ENCODE results near the gene IGFN1.
"Not testable (repeated sequence)": the region's sequence is repeated elsewhere in the genome, so short reads cannot be mapped to it uniquely, and the experiment has no call there.

The IGFN1 gene

GRCh38 chr1:201251851-201252430 lies 61.3 kb downstream of the IGFN1 start:
- no peak for DNase-seq

DNA sequence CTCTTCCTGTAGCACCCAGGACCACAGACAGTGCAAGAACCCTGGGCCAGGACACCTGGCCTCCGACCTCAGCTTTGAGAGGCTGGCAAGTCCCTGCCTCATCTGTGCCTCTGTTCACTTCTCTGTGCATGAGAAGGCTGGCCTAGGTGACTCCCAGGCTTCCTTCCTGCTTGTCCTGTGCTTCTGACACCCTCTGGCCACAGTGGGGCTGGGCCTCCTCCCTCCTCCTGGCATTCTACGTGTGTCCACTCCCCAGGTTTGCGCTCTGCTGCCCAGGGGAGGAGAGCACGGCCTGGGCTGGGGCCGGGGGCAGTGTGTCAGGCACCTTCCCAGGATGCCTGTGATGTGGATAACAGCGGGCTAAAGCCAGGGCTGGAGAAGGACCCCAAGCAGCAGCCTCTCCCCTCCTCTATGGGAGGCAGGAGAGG lies 62.3 kb downstream of the IGFN1 start:
- no peak for DNase-seq

- no peak for DNase-seq
Measured at GRCh38 chr1:201253411-201253810, 62.8 kb downstream of the IGFN1 start.

DNA sequence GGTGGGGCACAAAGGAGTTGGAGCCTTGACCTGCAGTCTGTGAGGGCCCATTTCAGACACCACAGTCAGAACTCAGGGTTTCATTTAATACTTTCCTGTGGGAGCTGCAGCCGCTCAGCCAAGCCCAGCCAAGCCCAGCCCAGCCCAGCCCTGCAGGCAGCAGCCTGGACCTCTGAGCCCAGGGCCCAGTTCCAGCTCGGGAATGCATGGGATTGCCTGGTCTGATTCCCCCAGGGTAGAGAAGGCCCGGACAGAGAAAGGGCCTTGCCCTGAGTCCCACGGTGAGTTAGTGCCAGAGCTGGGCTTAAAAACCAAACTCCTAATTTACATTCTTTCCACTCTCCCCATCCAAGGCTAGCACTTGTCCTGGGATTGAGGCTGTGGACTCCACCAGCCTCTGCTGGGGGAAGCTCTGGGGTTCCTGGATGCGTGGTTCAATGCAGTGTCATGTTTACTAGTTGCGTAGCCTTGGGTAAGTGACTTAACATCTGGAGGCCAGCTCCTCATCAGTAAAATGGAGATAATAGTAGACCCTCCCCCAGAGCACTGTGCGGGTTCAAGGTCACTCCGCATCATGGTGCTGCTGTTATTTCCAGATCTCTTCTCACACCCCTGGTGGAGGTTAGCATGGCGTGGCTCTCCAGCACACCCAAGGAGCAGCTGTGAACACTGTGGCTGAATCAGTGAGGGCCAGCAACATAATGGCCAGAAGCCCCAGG lies 63.4 kb downstream of the IGFN1 start:
- DNase-seq = no peak

GRCh38 chr1:201254625-201255478 lies 64.2 kb downstream of the IGFN1 start:
- peak; percentile 4 for DNase-seq

DNA sequence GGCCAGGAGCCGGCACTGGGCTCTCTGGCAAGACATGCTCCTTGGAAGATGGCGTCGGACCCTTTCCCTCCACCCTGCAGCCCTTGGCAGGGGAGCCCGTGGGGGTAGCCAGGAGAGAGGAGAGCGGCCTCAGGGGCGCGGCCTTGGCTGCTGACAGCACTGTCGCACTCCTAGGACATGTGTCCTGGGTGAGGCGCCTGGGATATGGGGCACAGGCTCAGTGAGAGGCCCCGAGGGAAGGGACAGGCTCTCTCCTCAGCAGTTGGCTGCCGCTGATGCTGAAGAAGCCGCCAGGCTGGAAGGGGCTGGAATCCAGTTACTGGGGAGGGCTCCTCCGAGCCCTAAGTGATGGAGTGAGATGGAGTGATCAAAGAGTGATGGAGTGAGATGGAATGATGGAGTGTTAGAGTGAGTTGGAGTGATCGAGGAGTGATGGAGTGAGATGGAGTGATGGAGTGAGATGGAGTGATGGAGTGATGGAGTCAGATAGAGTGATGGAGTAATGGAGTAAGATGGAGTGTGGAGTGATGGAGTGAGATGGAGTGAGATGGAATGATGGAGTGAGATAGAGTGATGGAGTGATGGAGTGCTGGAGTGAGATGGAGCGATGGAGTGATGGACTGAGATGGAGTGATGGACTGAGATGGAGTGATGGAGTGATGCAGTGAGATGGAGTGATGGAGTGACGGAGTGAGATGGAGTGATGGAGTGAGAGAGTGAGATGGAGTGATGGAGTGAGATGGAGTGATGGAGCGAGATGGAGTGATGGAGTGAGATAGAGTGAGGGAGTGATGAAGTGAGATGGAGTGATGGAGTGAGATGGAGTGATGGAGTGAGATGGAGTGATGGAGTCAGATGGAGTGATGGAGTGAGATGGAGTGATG lies 65.1 kb downstream of the IGFN1 start:
- DNase-seq = no peak

- DNase-seq = not testable (repeated sequence)
Measured at GRCh38 chr1:201258132-201258531, 67.5 kb downstream of the IGFN1 start.

GRCh38 chr1:201258763-201259230 lies 68.2 kb downstream of the IGFN1 start:
- no peak for DNase-seq

DNA sequence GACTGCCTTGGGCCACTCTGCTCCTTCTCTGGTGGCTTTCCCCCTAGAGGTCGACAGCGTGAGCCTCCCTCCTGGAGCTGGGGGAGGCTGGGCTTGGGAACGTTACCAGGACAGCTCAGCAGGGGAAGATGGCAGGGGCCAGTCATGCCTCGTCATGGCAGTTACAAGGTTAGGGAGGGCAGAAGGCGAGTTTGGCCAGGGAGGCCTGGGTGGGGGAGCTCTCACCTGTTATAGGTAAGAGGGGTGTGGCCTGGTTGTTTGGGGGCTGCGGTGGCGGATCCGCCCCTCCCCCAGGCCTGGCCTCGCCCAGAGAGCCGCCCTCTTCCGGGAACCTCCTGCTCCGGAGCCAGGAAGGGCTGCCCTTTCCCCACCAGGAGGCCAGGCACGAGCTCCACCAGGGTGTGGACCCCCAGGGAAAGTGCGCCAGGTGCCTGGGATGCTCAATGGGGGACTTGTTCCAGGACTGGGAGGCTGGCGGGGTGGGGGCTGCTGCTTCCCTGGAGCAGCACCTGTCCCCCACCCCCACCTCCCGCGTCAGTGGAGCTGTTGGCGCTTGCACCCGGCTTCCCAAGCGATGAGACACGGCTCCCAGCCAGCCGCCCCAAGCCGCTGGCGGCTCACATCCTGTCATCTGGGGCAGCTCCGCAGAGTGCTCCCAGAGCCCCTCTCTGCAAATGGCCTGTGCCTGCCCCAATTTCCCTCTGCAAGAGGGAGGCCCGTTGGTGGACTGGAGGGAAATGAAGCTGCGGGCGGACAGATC lies 69.0 kb downstream of the IGFN1 start:
- no peak for DNase-seq

DNA sequence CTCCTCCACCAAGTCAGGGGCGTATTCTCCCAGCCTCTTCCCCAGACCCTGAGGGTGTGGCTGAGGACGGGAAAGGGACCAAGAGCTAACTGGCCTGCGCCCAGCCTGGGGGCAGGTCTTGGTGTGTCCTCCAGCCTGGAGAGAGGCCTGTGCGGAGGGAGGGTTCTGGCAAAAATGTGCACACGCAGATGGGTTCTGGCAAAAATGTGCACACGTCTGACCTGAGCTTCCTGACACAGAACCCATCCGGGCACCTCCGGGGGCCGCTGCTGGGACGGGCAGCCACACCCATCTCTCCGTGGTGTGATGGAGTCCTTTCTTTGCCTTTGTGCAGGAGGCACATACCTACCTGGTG lies 69.6 kb downstream of the IGFN1 start:
- no peak for DNase-seq

DNA sequence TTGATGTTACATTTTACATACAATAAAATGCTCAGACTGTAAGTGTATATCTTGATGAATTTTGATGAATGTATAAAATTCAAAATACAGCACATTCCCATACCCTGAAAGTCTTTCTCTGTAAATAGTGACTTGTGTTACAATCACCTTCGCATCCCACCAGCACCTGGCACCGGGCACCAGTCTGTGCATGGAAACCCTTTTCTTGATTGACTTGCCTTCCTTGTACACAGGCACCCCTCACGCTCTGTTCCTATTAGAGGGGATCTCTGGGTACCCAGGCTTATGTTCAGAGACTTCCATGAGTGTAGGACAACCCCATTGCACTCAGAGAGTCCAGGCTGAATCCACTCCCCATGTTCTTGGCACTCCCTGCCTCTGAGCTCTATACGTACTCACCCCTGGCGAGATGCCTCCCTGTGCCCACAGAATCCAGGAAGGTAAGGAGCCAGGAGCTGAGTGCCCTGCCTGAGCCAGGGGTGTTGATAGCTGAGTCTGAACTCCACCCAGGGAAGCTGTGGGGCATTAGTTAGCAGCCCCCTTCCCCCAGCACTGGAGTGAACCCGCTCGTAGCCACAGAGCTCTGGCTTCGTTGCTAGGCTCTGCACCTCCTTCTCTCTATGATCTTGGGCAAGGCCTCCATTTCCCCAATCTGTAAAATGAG lies 70.2 kb downstream of the IGFN1 start:
- DNase-seq = no peak

- no peak for DNase-seq
Measured at GRCh38 chr1:201261771-201262547, 71.3 kb downstream of the IGFN1 start.

DNA sequence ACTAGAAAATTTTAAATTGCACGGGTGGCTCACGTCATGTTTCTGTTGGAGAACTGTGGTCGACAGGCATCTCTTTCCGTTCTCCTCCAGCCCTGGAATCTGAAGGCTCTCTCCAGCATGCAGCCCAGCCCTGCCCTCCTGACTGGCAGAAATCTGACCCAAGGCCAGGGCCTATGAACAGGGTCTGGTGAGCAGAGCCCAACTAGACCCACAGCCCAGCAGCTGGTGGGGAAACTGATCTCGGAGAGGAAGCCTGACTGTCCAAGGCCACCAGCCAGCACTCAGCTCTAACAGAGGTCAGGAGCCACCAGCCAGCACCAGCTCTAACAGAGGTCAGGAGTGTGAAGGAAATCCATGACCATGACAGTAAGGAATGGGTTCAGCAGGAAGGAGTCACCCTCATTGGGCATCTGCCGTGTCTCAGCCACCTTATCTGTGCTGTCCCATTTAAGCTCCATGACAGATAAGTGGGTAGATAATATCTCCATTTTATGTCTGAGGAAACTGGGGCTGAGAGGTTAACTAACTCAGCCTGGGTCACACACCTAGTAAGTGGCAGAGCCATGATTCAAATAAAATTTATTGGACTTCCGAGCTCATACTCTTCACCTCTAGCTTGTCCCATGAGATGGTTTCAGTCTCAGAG lies 72.5 kb downstream of the IGFN1 start:
- DNase-seq = no peak

GRCh38 chr1:201264072-201264471 lies 73.4 kb downstream of the IGFN1 start:
- no peak for DNase-seq

DNA sequence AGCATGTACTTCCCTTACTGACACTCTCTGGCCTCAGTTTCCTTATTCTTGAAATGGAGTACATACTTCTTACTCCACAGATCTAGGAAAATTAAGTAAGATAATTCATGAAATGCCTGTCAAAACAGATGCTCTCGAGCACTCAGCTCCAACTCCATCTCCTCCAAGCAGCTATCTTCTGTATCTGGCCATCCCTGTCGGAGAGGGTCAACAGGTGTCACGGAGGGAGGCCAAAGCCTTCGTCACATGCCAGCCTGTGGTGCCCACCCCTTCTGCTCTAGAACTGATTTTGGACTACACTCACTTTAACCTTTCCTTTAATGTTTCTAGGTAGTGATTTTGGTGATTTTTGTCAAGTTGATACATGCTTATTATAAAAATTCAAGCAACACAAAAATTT lies 73.9 kb downstream of the IGFN1 start:
- no peak for DNase-seq

DNA sequence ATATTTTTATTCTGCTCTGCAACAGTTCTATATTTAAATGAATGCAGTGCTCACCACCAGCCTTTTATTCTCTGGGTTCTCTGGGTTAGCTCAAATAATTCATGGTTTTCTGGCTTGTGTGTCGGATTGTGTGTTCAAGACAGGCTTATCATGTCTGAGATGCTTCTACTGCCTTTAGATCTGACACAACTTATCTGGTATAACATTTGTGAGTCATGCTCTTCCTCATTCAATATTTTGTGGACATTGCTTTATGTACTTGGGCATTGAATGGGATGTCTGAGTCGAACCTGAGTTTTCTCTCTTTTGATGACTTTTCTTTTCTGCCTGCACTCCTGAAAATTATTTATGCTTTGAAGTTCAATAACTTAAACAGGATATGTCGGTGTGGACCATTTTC lies 75.1 kb downstream of the IGFN1 start:
- no peak for DNase-seq

GRCh38 chr1:201266276-201266675 lies 75.7 kb downstream of the IGFN1 start:
- no peak for DNase-seq

DNA sequence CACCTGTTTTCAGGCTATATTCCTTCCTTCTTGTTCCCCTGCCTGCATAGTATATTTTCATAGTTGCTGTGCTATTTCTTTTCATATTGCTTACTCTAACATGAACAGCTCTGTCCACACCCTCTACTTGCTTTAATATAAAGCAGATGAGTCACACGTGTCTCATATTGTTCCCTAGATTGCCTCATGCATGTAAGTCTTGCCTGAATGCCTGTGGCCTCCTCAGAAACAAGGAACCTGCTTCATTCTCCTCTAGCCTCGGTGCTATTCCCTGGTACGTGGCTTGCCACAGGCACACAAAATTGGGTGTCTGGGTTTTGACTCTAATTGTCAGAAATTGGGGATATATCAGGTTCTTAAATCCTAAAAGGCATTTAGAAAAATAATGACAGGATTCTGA lies 76.2 kb downstream of the IGFN1 start:
- DNase-seq = no peak

GRCh38 chr1:201267481-201268229 lies 77.0 kb downstream of the IGFN1 start:
- no peak for DNase-seq
